Fibroblast of mammary gland (primary cell): ENCODE measurements around the gene LIN28A.

ENCODE experiments used
- DNase-seq: peaks from one replicate; pipeline ENCODE4 v3.0.0-alpha.2; 2010; ENCODE audit warnings: low read depth
- H3K4me3 ChIP-seq: 2 replicates; pipeline ENCODE4 v1.5.1; 2011; ENCODE audit warnings: low read depth, mild to moderate bottlenecking, low read length, moderate library complexity; ENCODE audit not compliant: control insufficient read depth
- TF ChIP-seq, protein P1 (sequence below): conservative IDR thresholded peaks from 2 replicates; pipeline ENCODE4 v1.5.1; 2011; ENCODE audit warnings: low read depth, low read length, inconsistent platforms; ENCODE audit not compliant: control insufficient read depth, insufficient read depth

Gene LIN28A, protein sequence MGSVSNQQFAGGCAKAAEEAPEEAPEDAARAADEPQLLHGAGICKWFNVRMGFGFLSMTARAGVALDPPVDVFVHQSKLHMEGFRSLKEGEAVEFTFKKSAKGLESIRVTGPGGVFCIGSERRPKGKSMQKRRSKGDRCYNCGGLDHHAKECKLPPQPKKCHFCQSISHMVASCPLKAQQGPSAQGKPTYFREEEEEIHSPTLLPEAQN

DNA sequence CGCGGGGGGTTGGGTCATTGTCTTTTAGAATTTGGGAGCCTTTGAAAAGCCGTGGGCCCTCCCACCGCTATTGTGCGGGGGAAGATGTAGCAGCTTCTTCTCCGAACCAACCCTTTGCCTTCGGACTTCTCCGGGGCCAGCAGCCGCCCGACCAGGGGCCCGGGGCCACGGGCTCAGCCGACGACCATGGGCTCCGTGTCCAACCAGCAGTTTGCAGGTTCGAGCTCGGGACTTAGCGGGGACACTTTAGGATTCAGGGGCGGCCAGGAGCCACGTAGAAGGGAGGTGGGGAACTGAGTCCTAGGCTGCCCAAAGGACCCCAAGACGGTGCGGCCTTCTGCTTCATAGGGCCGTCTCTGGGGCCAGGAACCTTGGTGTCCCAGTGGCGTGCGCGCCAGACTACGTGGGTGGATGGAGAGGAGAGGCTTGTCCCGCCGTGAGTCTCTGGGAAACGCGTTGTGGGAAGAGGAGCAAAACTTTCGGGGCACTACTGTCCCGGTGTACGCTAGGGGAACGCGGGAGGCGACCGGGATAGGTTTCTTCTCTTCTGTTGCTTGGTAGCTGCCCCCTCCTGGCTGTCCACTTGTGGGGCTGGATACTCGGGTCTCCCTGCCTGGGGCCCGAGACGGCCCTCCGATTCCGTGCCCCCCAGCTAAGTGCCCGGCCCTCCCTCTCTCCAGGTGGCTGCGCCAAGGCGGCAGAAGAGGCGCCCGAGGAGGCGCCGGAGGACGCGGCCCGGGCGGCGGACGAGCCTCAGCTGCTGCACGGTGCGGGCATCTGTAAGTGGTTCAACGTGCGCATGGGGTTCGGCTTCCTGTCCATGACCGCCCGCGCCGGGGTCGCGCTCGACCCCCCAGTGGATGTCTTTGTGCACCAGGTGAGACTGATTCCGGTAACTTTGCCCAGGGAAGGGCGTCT, at the start of gene LIN28A:
Gene LIN28A (plus strand): TSS at position 112 of the 918 bp plus-strand sequence. CDS start 75 bp downstream, at position 187.
- TF ChIP-seq, protein P1, sequence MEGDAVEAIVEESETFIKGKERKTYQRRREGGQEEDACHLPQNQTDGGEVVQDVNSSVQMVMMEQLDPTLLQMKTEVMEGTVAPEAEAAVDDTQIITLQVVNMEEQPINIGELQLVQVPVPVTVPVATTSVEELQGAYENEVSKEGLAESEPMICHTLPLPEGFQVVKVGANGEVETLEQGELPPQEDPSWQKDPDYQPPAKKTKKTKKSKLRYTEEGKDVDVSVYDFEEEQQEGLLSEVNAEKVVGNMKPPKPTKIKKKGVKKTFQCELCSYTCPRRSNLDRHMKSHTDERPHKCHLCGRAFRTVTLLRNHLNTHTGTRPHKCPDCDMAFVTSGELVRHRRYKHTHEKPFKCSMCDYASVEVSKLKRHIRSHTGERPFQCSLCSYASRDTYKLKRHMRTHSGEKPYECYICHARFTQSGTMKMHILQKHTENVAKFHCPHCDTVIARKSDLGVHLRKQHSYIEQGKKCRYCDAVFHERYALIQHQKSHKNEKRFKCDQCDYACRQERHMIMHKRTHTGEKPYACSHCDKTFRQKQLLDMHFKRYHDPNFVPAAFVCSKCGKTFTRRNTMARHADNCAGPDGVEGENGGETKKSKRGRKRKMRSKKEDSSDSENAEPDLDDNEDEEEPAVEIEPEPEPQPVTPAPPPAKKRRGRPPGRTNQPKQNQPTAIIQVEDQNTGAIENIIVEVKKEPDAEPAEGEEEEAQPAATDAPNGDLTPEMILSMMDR: no peak
- H3K4me3 ChIP-seq: no peak within 1 kb of the TSS
- no peak for DNase-seq

DNA sequence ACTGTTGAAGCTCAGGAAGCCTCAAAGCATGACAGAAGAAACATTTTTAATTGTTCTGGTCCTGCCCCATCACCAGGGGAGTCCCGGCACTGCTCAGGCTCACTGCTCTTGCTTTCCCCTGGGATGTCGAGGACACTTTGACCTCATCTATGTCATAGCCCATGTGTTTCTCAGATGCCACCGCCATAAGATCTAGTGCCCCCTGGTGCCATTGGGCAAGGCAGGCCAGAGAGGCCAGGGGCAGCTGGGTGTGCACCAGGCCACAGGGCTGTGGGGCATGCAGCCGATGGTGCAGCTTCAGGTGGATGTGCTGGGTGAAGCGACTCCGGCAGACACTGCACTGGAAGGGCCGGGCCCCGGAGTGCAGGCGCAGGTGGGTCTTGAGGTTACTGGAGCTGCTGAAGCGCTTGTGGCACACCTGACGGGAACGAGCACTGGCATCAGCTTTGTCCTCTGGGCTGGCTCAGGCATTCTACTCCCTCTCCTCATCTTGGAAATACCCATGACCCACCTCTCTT, 49.0 kb upstream of the LIN28A start:
- no peak overlapping the region for H3K4me3 ChIP-seq
- no peak for DNase-seq

DNA sequence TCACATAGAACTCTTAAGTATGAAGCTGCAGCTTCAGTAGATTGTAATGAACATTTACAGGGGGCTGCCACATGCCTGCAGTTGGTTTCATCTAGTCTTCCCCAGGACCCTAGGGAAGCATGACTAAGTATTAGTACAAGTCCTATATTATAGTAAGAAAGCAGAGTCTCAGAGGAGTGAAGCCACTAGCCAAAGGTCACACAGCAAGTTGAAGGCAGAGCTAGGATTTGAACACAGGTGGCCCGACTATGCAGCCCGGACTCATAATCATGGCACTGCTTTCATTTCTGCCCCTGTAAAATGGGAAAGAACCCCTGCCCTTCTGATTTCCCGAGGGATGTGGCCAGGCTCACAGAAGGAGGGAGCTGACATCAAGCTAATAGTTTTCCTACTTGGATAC, 48.3 kb upstream of the LIN28A start:
- TF ChIP-seq, protein P1: no peak

More for the DNA sequence above, 49.0 kb upstream of the LIN28A start:
- TF ChIP-seq, protein P1: no peak

DNA sequence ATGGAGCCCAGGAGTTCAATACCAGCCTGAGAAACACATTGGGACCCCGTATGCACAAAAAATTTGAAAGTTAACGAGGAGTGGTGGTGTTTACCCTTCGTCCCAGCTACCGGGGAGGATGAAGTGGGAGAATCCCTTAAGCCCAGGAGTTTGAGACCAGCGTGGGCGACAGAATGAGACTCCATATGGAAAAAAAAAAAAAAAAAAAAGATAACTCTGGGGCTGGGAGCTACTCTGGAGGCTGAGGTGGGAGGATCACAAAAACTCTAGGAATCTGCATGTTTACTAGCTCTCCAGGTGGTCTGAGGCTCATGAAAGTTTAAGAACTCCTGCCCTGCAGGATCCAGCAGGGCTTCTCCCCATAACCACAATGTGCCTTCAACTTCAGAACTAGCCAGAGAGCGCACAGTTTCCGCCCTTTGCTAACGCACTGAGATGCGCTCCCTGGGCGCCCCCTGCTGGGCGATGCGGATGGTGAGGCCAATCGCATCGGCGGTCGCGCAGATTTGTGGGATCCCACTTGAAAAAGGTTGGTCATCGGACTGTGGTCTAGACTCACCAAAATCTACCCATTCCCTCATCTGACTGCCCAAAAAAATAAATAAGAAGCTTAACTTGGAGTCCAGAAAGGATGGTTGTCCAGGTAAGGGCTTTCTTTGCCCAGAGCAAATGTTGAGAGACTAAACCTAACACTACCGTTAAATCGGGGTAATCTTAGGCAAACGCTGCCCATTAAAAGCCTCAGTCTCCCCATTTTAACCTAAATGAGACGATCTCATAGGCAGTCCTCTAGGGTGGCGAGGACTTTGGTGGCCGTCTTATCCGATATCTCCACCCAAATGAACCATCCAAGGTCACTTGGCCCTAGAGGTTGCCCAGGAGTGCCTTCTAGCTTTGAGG, 46.8 kb upstream of the LIN28A start:
- DNase-seq: peak; percentile 71

More for the DNA sequence above, 48.3 kb upstream of the LIN28A start:
- no peak overlapping the region for H3K4me3 ChIP-seq
- DNase-seq: no peak

DNA sequence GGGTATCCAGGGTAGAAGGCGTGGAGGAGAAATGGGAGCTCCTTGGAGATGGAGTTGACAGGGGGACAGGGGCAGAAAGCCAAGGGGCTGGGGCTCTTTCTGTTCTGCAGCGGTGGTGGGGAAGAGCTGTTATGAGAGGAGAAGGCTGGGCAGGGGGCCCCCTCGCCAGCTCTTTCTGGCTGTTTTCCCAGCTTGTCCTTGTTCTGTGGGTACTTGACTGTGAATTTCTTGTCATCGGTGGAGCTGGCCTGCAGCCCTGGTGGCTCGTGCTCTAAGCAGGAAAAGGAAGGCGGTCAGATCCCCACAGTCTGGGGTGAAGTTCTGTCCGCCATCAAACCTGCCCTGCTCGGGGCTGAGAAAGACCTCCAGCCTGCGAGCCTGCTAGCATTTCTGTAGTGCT, 45.7 kb upstream of the LIN28A start:
- TF ChIP-seq, protein P1: no peak
- H3K4me3 ChIP-seq: no peak overlapping the region
- no peak for DNase-seq

More for the DNA sequence above, 46.8 kb upstream of the LIN28A start:
- TF ChIP-seq, protein P1: peak; percentile 94
- no peak overlapping the region for H3K4me3 ChIP-seq

DNA sequence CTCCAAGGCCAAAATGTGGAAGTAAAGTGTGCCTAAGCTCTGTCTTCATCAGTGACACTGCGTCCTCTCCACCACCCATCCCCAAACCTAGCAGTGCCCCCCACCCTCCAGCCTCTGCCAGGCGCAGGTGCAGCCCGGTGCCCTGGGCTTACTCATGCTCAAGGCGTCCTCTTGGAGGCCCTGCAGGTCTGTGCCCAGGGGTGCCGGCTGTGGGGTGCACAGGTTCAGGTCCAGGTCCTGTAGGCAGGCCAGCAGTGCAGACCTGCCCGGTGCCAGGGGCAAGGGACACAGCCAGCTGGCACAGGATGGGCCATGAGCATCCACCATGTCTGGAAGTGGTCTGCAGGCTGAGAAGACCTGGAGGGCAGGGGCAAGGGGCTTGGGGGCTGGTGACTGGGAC, 43.2 kb upstream of the LIN28A start:
- no peak overlapping the region for H3K4me3 ChIP-seq
- no peak for DNase-seq
- TF ChIP-seq, protein P1: no peak
